ENCODE measurements around the gene KCNQ1. TPM values are rescaled to one million over a fixed set of nuclear protein-coding genes. Genes with fewer than 3 reads are reported as not detected.

The KCNQ1 gene
- total and polyA plus RNA-seq, 2 donors (not counting 3 experiments of a cell fraction or from before 2014, with no cell fraction given): 0.07 to 0.09 TPM

- CTCF ChIA-PET: no interaction called here
- H3K27me3 ChIP-seq (ENCODE audit: control insufficient read depth in 2 of 2, insufficient read depth in 2 of 2, low read length in 2 of 2): peaks cover 2 to 7% of the 10 kb centered on the region in 2 experiments
- TF ChIP-seq FOS (IDR thresholded peaks at IDR 0.05; ENCODE audit: borderline replicate concordance, insufficient read depth, low read length) (no peak), MYC (IDR thresholded peaks at IDR 0.05; ENCODE audit: low read depth, low read length) (no peak), CTCF (IDR thresholded peaks at IDR 0.05; ENCODE audit: extremely low read depth in 1 of 2, insufficient read depth in 1 of 2, low read depth in 1 of 2, low read length in 2 of 2) (no peak), POLR2A (IDR thresholded peaks at IDR 0.05; ENCODE audit: low read depth, low read length) (no peak), GATA2 (IDR thresholded peaks at IDR 0.05; ENCODE audit: insufficient read depth, insufficient read length, low read depth, low read length) (no peak), EZH2 (IDR thresholded peaks at IDR 0.05; ENCODE audit: borderline replicate concordance, low read depth, low read length, severe bottlenecking) (no peak), JUN (IDR thresholded peaks at IDR 0.05; ENCODE audit: borderline replicate concordance, insufficient read depth, insufficient read length, low read depth) (no peak), POLR2AphosphoS5 (IDR thresholded peaks at IDR 0.05; ENCODE audit: insufficient read depth, low read depth, low read length) (no peak)
- TF ChIP-seq, protein P1, sequence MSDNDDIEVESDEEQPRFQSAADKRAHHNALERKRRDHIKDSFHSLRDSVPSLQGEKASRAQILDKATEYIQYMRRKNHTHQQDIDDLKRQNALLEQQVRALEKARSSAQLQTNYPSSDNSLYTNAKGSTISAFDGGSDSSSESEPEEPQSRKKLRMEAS (IDR thresholded peaks at IDR 0.05; ENCODE audit: insufficient read depth, insufficient read length): no peak
- intact Hi-C loops (cut with micrococcal nuclease): no loop called here
- H4K20me1 ChIP-seq (replicated peaks; ENCODE audit: control insufficient read depth, extremely low read depth, insufficient read depth, low read length): no peaks in the 10 kb centered on the region
- dilution Hi-C loops (cut with MboI; ENCODE audit: extremely low pct_ligation_motif_present, low sequenced_read_pairs): no loop called here
- POLR2A ChIA-PET: no interaction called here
- no peak overlapping the region for H2AFZ ChIP-seq (ENCODE audit: low read depth, low read length)
- BruUV-seq (replicated peaks): no TSS peak
- no peaks in the 10 kb centered on the region for H3K9me1 ChIP-seq (replicated peaks; ENCODE audit: control insufficient read depth, extremely low read depth, insufficient read depth, low read length)
- FAIRE-seq (no peak), DNase-seq (ENCODE audit: low read depth, low spot score) (no peak)
- no peaks in the 10 kb centered on the region for H3K36me3 ChIP-seq (ENCODE audit: control insufficient read depth in 2 of 2, extremely low read depth in 1 of 2, insufficient read depth in 2 of 2, low read length in 2 of 2)
- no peak overlapping the region for H3K4me3 ChIP-seq (replicated peaks in 1 of 3; ENCODE audit: insufficient read depth in 1 of 3, low read depth in 1 of 3, low read length in 3 of 3)
- no peak overlapping the region for H3K27ac ChIP-seq (ENCODE audit: insufficient read depth, low read depth, low read length)
- no peaks in the 10 kb centered on the region for H3K4me1 ChIP-seq (ENCODE audit: control insufficient read depth, extremely low read depth, insufficient read depth, low read length)
- H3K4me2 ChIP-seq (ENCODE audit: insufficient read depth, low read length): no peak overlapping the region
- H3K9ac ChIP-seq (replicated peaks; ENCODE audit: extremely low read depth, insufficient read depth, low read length): no peak overlapping the region
- no peaks in the 10 kb centered on the region for H3K9me3 ChIP-seq (replicated peaks; ENCODE audit: control insufficient read depth, insufficient read depth, low read length)
- H3K79me2 ChIP-seq (ENCODE audit: control insufficient read depth, insufficient read depth, low read length): no peaks in the 10 kb centered on the region
Observed at GRCh38 chr11:2830886-2831285, 386.1 kb downstream of the KCNQ1 start.
